Memory B cell (primary cell): ENCODE data around the gene ZFP36L1.
"Not testable (repeated sequence)": the region's sequence is repeated elsewhere in the genome, so short reads cannot be mapped to it uniquely, and the experiment has no call there.

Experiments
- ATAC-seq: fragments of 150-1000 bp; cut with Tn5 transposase; 2 replicates; pipeline ENCODE4 v1.10.0; 2021; ENCODE audit warnings: low read depth, mild to moderate bottlenecking, moderate library complexity
- DNase-seq, 2 donors: peaks; one replicate each; pipeline ENCODE4 v3.0.0; 2022; ENCODE audit warnings: low spot score in 2 of 2
- H3K27ac Mint-ChIP-seq: one replicate; pipeline ENCODE4 v1.8.0; 2022; ENCODE audit warnings: mild to moderate bottlenecking, moderate library complexity, mixed read lengths
- H3K27me3 Mint-ChIP-seq: one replicate; pipeline ENCODE4 v1.8.0; 2022; ENCODE audit warnings: mixed read lengths
- H3K36me3 Mint-ChIP-seq: one replicate; pipeline ENCODE4 v1.8.0; 2022; ENCODE audit warnings: mild to moderate bottlenecking, mixed read lengths
- H3K4me1 Mint-ChIP-seq: one replicate; pipeline ENCODE4 v1.8.0; 2022; ENCODE audit warnings: mixed read lengths
- H3K4me3 Mint-ChIP-seq: one replicate; pipeline ENCODE4 v1.8.0; 2022; ENCODE audit warnings: mild to moderate bottlenecking, moderate library complexity, mixed read lengths
- H3K9me3 Mint-ChIP-seq: one replicate; pipeline ENCODE4 v1.8.0; 2022; ENCODE audit warnings: mixed read lengths

Gene ZFP36L1

GRCh38 chr14:68777644-68778043 is 15.2 kb downstream of the ZFP36L1 start:
- Mint-ChIP-seq H3K27me3 (no peaks in the 10 kb centered on the region), H3K4me1 (peaks cover 10% of the 10 kb centered on the region), H3K4me3 (no peak overlapping the region), H3K36me3 (peaks cover 2% of the 10 kb centered on the region), H3K9me3 (peaks cover 2% of the 10 kb centered on the region), H3K27ac (no peak overlapping the region)
- ATAC-seq (no peak), DNase-seq (no peak)

DNA sequence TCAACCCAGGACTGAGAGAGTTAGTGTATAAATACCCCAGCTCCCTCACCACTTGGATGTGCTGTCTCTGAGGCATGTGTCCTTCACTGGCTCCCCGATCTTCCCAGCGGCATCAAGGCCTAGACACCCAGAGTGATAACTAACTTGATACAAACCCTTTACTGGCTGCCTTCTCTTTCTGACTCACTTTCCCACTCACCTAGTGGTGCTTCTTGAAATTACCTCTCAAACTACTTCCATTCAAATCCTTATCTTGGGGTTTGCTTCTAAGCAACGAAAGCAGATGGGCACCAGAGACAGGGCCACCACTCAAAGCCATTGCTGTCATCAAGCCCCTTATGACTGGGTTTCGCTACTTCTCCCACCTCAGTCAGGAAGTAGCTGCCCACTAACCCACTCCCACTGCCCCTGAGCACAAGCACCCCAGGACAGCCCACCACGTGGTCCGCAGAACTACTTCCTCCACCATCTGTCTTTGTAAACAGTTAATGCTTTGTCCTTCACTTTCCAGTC is 17.2 kb downstream of the ZFP36L1 start:
- Mint-ChIP-seq H3K4me3 (no peak overlapping the region), H3K36me3 (peaks cover 2% of the 10 kb centered on the region), H3K9me3 (peaks cover 2% of the 10 kb centered on the region), H3K27ac (no peak overlapping the region), H3K4me1 (peaks cover 7% of the 10 kb centered on the region), H3K27me3 (no peaks in the 10 kb centered on the region)
- DNase-seq = no peak
- no peak for ATAC-seq

DNA sequence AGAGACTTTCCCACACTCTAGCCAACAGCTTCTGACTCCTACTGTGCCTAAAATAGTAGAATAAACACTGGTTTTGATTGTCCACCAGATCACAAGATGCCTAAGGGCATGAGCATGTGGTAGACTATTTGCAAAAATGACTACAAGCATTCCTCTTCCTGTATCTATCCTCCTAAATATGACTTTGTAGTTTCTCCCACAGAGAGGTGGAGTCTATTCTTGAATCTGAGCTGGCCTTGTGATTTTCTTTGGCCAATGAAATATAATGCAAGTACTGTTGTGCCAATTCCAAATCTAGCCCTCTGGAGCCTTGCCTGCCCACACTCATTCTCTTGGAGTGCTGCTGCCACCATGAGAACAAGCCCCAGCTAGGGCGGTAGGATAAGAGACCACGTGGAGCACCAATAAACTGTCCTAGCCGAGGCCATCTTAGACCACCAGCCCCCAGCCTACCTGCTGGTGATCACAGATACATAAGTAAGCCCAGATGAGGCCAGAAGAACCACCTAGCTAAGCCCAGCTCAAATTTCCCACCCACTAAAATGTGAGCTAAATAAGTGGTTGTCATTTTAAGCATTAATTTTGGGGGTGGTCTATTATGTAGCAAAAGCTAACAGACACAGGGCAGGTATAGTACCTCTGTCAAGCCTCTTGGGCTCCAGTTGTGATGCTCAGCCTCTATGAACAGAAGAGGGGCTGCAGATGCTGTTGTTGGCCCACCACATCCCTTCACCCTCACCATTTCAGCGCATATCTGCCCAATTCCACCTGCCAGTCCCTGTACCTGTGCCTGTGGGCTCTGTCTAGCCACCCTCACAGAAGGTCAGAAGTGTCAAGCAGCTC is 17.9 kb downstream of the ZFP36L1 start:
- no peaks in the 10 kb centered on the region for H3K27me3 Mint-ChIP-seq
- ATAC-seq = no peak
- no peak overlapping the region for H3K27ac Mint-ChIP-seq
- H3K9me3 Mint-ChIP-seq = peaks cover 2% of the 10 kb centered on the region
- no peak overlapping the region for H3K4me3 Mint-ChIP-seq
- H3K4me1 Mint-ChIP-seq = peaks cover 4% of the 10 kb centered on the region
- no peak for DNase-seq
- H3K36me3 Mint-ChIP-seq = peaks cover 2% of the 10 kb centered on the region

DNA sequence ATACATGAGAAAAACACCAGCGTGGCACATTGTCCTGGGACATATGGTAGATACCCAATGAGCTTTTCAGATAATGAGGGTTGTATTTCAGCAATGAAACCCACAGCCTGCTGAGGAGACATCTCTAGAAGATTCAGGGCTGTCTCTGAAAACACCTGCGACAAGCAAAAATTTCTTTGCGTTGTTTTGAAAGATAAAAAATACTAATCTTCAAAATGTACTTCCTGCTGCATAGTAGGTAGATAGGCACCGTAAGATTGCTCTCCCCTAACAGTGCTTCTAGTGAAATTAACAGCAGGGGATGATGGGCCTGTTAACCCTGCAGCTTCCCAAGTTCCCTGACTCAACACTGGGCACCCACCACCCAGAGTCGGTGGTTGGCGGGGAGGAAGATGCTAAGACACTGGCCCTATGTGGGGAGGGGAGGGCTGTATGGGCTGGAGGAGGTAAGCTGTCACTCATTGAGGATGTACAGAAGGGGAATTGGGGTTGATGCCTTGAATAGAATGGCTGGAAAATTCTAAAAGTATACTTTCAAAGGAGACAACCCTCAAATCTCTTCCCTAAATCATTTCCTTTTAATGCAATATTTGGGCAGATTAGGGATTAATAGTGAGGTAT is 20.0 kb downstream of the ZFP36L1 start:
- peaks cover 4% of the 10 kb centered on the region for H3K4me1 Mint-ChIP-seq
- ATAC-seq (no peak), DNase-seq (no peak)
- peaks cover 2% of the 10 kb centered on the region for H3K9me3 Mint-ChIP-seq
- H3K27ac Mint-ChIP-seq = no peak overlapping the region
- H3K36me3 Mint-ChIP-seq = peaks cover 2% of the 10 kb centered on the region
- H3K4me3 Mint-ChIP-seq = no peak overlapping the region
- H3K27me3 Mint-ChIP-seq = no peaks in the 10 kb centered on the region

- ATAC-seq (no peak), DNase-seq (no peak)
- no peak overlapping the region for H3K27ac Mint-ChIP-seq
- H3K27me3 Mint-ChIP-seq = no peaks in the 10 kb centered on the region
- H3K4me3 Mint-ChIP-seq = no peak overlapping the region
- H3K9me3 Mint-ChIP-seq = peaks cover 2% of the 10 kb centered on the region
- peaks cover 2% of the 10 kb centered on the region for H3K36me3 Mint-ChIP-seq
- H3K4me1 Mint-ChIP-seq = peaks cover 4% of the 10 kb centered on the region
Measured at GRCh38 chr14:68771631-68772030, 21.2 kb downstream of the ZFP36L1 start.

DNA sequence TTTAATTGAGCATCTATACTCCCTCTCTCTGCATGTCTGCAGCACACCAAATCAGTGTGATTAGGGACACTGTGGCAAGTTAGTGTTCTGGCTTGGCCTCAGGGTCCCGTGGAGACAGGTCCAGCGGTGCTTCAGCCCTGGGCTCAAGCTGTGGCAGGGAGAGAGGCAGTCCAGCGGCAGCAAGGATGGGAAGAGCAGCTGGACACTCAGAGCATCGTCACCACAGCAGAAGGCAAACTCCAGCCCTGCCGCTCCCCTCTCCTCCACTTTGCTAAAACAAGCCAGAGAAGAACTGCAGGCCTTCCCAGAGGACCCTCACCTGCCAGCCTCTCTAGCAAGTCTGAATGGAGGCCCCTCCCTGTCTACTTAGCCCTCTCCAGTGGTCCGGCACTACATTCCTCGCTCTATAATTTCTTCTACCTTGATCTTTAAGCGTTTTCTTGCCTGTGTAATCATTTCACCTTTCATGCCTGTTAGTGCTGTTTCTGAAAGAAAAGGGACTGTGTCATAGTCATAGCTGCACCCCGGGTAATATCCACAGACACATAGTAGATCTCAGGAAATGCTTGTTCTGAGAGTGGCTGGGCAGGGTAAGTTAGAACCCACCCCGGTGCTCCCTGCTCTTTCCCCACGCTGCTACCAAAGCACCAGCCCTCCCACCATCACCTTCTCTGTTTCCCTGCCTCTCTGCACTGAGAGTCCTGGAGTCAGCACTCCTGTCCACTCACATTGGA is 22.1 kb downstream of the ZFP36L1 start:
- Mint-ChIP-seq H3K9me3 (peaks cover 2% of the 10 kb centered on the region), H3K27me3 (no peaks in the 10 kb centered on the region), H3K36me3 (peaks cover 2% of the 10 kb centered on the region), H3K4me3 (no peak overlapping the region), H3K27ac (peak overlapping the region; percentile 40), H3K4me1 (peaks cover 5% of the 10 kb centered on the region)
- ATAC-seq (no peak), DNase-seq (no peak)

DNA sequence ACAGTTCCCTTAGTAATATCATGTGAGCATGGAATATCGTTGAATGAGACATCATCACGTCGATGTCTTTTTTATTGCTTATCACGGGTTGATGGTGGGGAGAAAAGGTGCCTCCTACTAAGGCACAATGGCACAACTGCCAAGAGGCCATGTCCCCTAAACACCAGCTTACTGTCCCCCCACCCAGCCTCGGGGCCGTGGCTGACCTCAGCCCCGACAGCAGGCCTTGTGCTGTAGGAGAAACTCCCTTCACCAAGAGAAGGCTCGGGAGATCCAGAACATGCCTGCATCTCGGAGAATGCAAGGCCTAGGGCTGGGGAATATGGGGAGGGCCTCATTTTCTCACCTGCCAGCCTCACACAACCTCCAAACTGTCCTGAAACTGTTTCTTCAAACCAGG is 22.8 kb downstream of the ZFP36L1 start:
- H3K36me3 Mint-ChIP-seq = no peaks in the 10 kb centered on the region
- H3K27ac Mint-ChIP-seq = no peak overlapping the region
- H3K4me3 Mint-ChIP-seq = no peak overlapping the region
- ATAC-seq (no peak), DNase-seq (no peak)
- no peaks in the 10 kb centered on the region for H3K9me3 Mint-ChIP-seq
- H3K4me1 Mint-ChIP-seq = peaks cover 7% of the 10 kb centered on the region
- no peaks in the 10 kb centered on the region for H3K27me3 Mint-ChIP-seq

GRCh38 chr14:68768316-68768715 is 24.6 kb downstream of the ZFP36L1 start:
- no peaks in the 10 kb centered on the region for H3K36me3 Mint-ChIP-seq
- no peak overlapping the region for H3K4me3 Mint-ChIP-seq
- no peaks in the 10 kb centered on the region for H3K9me3 Mint-ChIP-seq
- ATAC-seq (no peak), DNase-seq (no peak)
- peaks cover 5% of the 10 kb centered on the region for H3K4me1 Mint-ChIP-seq
- H3K27me3 Mint-ChIP-seq = no peaks in the 10 kb centered on the region
- no peak overlapping the region for H3K27ac Mint-ChIP-seq

DNA sequence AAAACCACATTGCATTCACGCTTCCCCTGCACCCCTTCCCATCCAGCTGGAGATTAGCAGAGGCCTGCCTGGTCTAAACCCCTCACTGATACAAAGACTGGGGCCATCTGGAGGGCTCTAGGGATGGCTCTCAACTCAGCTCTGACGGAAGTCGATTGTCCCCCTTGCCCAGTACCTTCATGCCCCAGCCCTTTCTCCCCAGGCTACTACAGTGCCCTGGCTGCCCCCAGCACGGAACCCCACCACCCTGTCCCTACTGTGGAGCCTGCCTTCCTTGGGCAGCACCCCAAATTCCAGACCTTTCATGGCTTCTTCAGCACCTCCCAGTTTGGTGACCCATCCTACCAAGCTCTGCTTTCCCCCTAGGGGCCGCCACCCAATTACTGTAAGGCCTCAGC is 25.6 kb downstream of the ZFP36L1 start:
- H3K9me3 Mint-ChIP-seq = no peaks in the 10 kb centered on the region
- no peak overlapping the region for H3K4me3 Mint-ChIP-seq
- no peak for ATAC-seq
- H3K27ac Mint-ChIP-seq = no peak overlapping the region
- DNase-seq = no peak
- H3K36me3 Mint-ChIP-seq = no peaks in the 10 kb centered on the region
- H3K27me3 Mint-ChIP-seq = no peaks in the 10 kb centered on the region
- H3K4me1 Mint-ChIP-seq = peaks cover 4% of the 10 kb centered on the region

GRCh38 chr14:68766299-68767247 is 26.3 kb downstream of the ZFP36L1 start:
- no peak for DNase-seq
- ATAC-seq = no peak
- Mint-ChIP-seq H3K9me3 (no peaks in the 10 kb centered on the region), H3K27me3 (no peaks in the 10 kb centered on the region), H3K4me1 (peaks cover 7% of the 10 kb centered on the region), H3K4me3 (no peak overlapping the region), H3K27ac (no peak overlapping the region), H3K36me3 (peaks cover 1% of the 10 kb centered on the region)

- H3K4me3 Mint-ChIP-seq, H3K27me3 Mint-ChIP-seq, H3K27ac Mint-ChIP-seq, H3K36me3 Mint-ChIP-seq, ATAC-seq, DNase-seq, H3K4me1 Mint-ChIP-seq, H3K9me3 Mint-ChIP-seq: not testable (repeated sequence)
Measured at GRCh38 chr14:68763843-68764242, 29.0 kb downstream of the ZFP36L1 start.

DNA sequence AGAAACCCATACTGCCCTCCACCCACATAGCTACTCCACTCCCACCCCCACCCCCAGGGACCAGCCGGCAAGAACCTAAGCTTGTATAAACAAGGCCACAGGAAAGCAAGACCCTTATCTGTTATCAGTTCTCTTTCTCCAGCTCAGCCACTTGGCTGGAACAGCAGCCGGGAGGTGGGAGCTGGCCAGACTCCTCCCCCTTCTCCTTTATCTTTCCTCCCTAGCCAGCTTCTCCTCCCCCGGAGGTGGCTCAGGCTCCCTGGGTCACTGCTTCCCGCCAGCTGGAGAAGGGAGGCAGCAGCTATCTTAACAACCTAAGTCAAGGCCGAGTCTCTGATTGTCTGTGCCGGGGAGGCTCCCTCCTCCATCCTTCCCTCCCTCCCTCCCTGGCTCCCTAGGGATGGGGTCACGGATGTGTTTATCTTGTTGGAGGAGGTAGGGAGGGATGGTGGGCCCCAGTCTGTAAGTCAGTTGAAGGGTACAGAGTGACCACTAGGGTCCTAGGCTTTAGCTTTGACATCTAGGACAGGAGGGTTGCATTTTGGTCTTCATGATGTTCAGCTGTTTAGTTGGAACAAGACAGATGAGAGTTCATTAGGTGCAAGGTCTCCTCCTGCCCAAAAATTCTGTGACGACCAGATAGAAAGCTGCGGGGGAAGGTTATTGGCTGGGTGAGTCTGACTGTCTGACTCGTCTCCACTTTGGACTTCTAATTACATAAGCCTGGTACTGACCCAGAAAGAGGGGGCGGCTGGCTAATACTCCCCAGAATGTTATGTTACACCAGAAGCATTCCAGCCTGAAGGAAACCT is 29.7 kb downstream of the ZFP36L1 start:
- Mint-ChIP-seq H3K4me1 (peaks cover 7% of the 10 kb centered on the region), H3K27me3 (no peaks in the 10 kb centered on the region), H3K9me3 (no peaks in the 10 kb centered on the region), H3K36me3 (peaks cover 1% of the 10 kb centered on the region), H3K27ac (no peak overlapping the region), H3K4me3 (no peak overlapping the region)
- ATAC-seq (no peak), DNase-seq (no peak)

DNA sequence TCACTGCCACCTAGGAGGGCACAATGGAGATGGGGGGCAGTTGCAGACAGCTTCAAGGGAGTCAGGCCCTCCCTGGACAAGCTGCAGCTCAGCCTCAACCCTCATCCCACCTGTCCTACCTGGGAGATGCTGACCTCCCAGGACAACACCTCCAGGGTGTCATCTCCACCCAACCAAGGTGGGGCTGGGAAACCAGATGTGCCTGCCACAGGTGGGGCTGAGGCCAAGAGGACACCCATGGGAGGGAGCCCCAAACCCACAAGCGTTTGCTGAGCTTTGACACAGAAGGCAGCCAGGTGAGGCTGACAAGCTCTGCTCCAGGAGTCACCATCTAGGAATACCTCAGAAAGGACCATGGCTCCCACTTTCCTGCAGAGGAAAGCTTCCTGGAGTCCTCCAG is 31.5 kb downstream of the ZFP36L1 start:
- no peak for DNase-seq
- peaks cover 17% of the 10 kb centered on the region for H3K4me1 Mint-ChIP-seq
- ATAC-seq = no peak
- no peaks in the 10 kb centered on the region for H3K27me3 Mint-ChIP-seq
- no peak overlapping the region for H3K4me3 Mint-ChIP-seq
- peaks cover 1% of the 10 kb centered on the region for H3K36me3 Mint-ChIP-seq
- H3K27ac Mint-ChIP-seq = no peak overlapping the region
- H3K9me3 Mint-ChIP-seq = no peaks in the 10 kb centered on the region
